ENCODE data around the gene TRAPPC5.
"Not testable (repeated sequence)": the region's sequence is repeated elsewhere in the genome, so short reads cannot be mapped to it uniquely, and the experiment has no call there.

Gene TRAPPC5

GRCh38 chr19:7680606-7681339, at the start of gene TRAPPC5:
Gene TRAPPC5, plus strand, starts transcription at chr19:7680833. Its CDS starts 1,421 bp downstream, at chr19:7682254.
- DNase-seq = peak; percentile 96

- DNase-seq = no peak
Observed at GRCh38 chr19:7631577-7631976, 49.1 kb upstream of the TRAPPC5 start.

GRCh38 chr19:7632340-7633203, 48.1 kb upstream of the TRAPPC5 start:
- no peak for DNase-seq

GRCh38 chr19:7633698-7634097, 46.9 kb upstream of the TRAPPC5 start, which contains the start of gene PCP2:
Gene PCP2, minus strand, starts transcription at chr19:7633719. Its CDS starts 262 bp downstream, at chr19:7633457.
- no peak for DNase-seq

GRCh38 chr19:7635670-7636069, 45.0 kb upstream of the TRAPPC5 start:
- no peak for DNase-seq

GRCh38 chr19:7636317-7636690, 44.3 kb upstream of the TRAPPC5 start:
- DNase-seq = no peak

- DNase-seq = peak; percentile 72
Observed at GRCh38 chr19:7636691-7637373, 43.8 kb upstream of the TRAPPC5 start, which contains the start of gene STXBP2. Gene STXBP2, plus strand, starts transcription at chr19:7637110. Its CDS starts 40 bp downstream, at chr19:7637150.

GRCh38 chr19:7637374-7638256, 43.0 kb upstream of the TRAPPC5 start:
- DNase-seq = peak; percentile 66

GRCh38 chr19:7638802-7639465, 41.7 kb upstream of the TRAPPC5 start:
- DNase-seq = no peak

GRCh38 chr19:7639863-7640348, 40.7 kb upstream of the TRAPPC5 start:
- no peak for DNase-seq

GRCh38 chr19:7640803-7641202, 39.8 kb upstream of the TRAPPC5 start:
- no peak for DNase-seq

GRCh38 chr19:7641290-7642276, 39.0 kb upstream of the TRAPPC5 start:
- no peak for DNase-seq

GRCh38 chr19:7642295-7643030, 38.2 kb upstream of the TRAPPC5 start:
- no peak for DNase-seq

- DNase-seq = no peak
Observed at GRCh38 chr19:7643031-7643415, 37.6 kb upstream of the TRAPPC5 start.

GRCh38 chr19:7643629-7644549, 36.7 kb upstream of the TRAPPC5 start:
- not testable (repeated sequence) for DNase-seq

GRCh38 chr19:7644550-7644877, 36.1 kb upstream of the TRAPPC5 start:
- DNase-seq = no peak

GRCh38 chr19:7645163-7645562, 35.5 kb upstream of the TRAPPC5 start:
- DNase-seq = no peak

GRCh38 chr19:7645656-7646425, 34.8 kb upstream of the TRAPPC5 start:
- DNase-seq = no peak
